Amniotic epithelial cell (primary cell): Measurements from ENCODE around the gene TRIM14.
"Not testable (repeated sequence)": the region's sequence is repeated elsewhere in the genome, so short reads cannot be mapped to it uniquely, and the experiment has no call there.

Experiments used
- DNase-seq: peaks from one replicate; pipeline ENCODE4 v3.0.0-alpha.2; 2010; ENCODE audit warnings: low read depth

Gene TRIM14

DNA sequence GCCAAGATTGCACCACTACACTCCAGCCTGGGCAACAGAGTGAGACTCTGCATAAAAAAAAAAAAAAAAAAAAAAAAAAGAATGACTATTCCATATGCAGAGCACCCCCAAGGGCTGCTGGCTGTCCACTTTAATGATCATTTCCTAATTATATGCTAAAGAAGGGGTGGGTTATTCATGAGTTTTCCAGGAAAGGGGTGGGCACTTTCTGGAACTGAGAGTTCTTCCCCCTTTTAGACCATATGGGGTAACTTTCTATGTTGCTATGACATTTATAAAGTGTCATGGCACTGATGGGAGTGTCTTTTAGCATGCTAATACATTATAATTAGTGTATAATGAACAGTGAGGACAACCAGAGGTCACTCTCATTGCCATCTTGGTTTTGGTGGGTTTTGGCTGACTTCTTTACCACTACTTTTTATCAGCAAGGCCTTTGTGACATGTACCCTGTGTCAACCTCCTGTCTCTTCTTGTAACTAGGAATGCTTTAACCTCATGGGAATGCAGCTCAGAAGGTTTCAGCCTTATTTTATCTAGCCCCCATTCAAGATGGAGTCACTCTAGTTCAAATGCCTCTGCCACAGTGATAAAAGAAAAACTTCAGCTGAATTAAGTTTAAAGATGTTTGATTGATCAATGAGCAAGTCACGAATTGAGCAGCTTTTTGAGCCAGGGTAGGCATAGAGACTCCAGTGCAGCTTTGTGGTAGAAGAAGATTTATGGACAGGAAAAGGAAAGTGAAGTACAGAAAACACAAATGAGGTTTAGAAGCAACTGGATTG is 69.5 kb downstream of the TRIM14 start:
- DNase-seq = no peak

- no peak for DNase-seq
Observed at GRCh38 chr9:98047002-98047401, 72.0 kb downstream of the TRIM14 start.

DNA sequence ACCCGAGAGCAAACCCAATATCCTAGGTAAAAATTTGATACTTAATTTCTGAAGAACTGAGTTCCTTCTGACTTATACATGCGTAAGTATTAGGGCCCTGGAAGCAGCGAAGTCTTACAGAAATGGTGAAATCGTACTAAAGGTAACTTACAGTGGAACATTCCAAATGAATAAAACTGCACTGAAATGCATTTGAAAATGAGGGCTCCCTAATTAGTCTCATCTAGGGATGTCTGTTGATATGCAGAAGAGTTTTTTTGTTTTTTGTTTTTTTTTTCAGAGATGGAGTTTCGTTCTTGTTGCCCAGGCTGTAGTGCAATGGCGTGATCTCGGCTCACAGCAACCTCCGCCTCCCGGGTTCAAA is 72.9 kb downstream of the TRIM14 start:
- DNase-seq = no peak

DNA sequence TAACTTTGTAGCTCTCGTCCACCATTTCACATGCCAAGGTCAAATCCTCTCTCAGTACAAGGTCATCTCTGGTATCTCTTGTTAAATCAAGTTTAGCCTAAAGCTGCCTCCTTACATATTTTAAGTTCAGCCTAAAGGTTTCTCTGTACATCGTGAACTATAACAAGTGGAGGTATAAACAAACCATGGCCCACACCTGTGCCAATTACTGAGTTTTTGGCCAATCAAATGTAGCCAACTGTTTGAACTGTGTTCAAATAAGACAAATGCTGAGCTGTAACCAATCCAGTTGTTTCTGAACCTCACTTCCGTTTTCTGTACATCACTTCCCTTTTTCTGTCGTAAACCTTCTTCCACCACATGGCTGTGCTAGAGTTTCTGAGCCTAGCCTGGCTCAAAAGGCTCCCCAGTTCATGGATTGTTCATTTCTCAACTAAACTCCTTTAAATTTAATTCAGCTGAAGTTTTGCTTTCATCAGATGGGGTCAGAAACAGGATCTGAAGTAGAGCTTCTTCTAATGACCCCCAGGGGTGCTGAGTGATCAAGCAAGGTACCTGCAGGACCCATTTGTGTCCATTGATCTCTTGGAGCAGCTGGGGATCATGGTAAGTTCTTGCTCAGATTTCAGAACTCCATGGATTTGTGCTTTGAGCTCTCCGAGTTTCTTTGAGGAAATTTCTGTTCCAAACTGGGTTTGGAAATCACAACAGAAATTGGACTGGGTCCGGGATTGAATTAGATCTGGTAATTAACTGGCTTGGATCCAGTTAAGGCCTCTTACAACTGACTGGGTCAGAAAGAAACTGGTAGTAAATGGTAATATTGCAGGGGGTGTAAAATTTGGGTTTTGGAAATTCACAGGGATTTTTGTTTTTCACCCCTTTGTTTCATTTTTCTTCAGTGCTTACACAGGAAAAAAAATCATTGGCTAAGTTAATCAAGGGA is 73.5 kb downstream of the TRIM14 start:
- peak; percentile 39 for DNase-seq

DNA sequence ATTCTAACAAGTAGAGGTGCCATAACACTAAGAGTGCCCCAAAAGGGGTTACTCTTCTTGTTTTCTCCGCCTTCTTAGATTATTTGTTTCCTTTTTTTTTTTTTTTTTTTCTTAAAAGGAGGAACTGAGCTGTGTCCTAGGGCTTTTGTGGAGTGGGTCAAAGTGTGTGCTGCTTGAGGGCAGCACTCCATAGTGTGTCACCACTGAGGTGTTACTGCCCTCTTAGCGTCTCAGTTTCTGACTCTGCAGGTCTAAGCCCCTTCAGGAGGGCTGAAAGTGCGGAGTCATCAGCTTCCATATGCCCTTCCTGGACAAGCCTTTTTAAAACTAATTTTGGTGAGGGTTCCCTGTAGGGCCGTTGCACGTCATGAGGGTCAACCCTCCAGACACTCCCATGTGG is 75.1 kb downstream of the TRIM14 start:
- no peak for DNase-seq

DNA sequence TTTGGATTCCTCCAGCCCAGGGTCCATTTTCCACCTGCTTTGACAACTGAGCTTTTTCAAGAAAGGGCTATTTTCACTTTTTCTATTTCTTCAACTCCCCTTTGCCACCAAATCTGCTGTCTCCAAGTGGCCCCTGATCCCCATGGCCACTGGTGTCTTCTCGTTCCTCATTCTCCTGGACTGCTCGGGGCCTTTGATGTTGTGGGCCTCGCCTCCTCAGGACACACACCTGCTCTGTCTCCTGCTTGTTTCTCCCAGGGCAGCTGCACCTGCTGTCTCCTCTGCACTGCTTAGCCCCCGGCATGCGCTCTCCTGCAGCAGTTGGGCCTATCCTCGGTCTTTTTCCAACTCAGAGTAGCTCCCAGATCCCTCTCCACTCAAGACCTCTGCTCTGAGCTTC is 78.8 kb downstream of the TRIM14 start:
- DNase-seq = no peak

- DNase-seq = no peak
Observed at GRCh38 chr9:98039607-98040017, 79.4 kb downstream of the TRIM14 start.

DNA sequence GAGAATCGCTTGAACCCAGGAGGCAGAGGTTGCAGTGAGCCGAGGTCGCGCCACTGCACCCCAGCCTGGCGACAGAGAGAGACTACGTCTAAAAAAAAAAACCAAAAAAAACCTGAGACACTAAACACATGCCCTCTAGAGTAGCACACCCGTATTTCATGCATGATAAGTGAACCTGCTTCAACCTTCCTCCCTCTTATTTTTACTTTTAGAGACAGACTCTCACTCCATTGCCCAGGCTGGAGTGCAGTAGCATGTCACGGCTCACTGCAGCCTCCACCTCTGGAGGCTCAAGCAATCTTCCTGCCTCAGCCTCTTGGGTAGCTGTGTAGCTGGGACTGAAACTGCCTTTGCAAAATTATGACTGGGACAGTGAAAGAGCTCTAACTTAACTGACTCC is 80.1 kb downstream of the TRIM14 start:
- no peak for DNase-seq

DNA sequence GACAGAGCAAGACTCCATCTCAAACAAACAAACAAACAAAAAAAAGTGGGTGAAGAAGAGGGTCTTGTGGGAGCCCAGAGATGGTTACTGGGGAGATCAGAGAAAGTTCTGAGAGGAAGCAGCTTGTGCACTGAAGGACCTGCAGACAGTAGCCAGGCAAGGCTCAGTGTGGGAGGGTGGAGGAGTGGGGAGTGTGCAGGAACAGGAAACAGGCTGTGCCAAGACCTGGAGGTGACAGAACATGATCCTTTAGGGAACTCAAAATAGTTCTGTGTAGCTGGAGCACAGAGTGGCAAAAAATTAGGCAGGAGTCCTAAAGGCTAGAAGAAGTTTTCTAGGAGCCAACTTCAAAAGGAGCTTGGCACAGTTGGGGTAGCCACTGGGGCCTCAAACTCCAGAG is 81.7 kb downstream of the TRIM14 start:
- no peak for DNase-seq

GRCh38 chr9:98034593-98035546 is 84.2 kb downstream of the TRIM14 start:
- peak; percentile 61 for DNase-seq

- DNase-seq = peak; percentile 11
Observed at GRCh38 chr9:98031935-98032334, 87.1 kb downstream of the TRIM14 start.

- DNase-seq = no peak
Observed at GRCh38 chr9:98031169-98031568, 87.9 kb downstream of the TRIM14 start.

DNA sequence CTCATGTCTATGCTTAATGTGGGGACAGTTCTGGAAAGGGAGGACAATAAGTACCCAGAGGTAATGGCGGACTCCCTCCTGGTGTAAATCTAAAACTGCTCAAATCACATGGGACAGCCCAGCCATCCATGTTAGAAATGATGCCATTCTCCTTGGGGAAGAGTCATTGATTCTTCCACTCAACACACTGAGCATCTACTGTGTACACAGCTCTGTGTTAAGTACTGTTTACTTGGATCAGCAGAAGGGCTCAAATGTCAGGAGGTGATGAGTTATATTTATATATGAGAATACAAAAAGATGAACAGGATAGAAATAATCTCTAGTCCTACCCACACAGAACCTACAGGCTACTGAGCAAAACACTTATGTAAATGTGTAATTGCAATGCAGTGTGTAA is 94.3 kb downstream of the TRIM14 start:
- DNase-seq = no peak

DNA sequence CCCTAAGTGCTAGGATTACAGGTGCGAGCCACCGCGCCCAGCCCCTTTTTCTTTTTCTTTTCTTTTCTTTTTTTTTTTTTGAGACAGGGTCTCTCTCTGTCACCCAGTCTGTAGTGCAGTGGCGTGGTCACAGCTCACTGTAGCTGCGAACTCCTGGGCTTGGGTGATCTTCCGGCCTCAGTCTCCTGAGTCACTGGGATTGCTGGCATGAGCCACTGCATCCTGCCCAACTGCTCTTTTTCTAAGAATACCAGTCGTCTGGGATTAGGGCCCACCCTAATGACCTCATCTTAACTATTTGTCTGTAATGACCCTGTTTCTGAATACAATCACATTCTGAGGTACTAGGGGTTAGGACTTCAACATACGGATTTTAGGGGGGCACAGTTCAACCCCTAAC is 96.6 kb downstream of the TRIM14 start:
- no peak for DNase-seq

DNA sequence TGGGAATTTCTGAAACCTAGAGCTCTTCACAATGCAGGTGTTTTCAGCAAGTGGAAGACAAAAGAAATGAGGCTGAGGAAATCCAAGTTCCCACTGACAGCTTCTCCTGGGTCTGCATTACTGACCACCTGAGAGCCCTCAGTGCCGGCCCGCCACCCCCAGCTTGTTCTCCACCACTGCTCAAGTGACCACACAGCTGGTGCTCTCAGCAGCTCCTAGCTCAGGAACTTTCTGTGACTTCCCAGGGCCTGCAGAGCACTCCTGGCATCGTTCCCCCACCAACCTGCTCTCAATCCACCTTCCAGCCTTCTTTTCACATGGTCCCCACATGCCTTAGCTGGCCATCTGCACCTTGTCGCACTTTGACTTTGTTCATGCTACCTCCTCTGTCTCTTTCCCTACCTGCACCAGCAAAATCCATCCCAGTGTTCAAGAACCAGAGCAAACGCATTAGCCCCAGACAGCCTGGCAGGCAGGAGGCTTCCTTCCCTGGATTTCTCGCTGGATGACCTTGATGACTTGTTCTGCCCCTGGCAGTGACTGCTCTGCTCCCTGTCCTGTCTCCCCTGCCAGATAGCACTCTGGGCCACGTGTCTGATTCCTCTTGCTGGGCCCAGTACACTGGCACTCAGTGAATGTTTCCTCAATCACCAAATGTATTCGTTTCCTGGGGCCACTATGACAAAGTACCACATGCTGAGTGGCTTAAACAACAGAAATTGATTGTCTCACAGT is 97.5 kb downstream of the TRIM14 start:
- no peak for DNase-seq

- DNase-seq = no peak
Observed at GRCh38 chr9:98020476-98021145, 98.4 kb downstream of the TRIM14 start.

DNA sequence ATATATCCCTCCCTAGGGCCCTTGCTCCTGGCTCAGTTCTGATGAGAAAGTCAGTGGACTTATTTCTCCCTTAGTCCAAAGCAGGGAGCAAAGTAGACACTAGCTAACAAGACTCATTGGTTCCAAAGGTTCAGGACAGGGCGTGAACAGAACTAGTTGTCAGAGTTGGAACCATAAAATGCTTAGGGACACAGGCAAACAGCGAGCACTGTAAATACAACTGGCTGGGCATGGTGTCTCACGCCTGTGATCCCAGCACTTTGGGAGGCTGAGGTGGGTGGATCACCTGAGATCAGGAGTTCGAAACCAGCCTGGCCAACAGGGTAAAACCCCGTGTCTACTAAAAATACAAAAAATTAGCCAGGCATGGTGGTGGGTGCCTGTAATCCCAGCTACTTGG is 99.2 kb downstream of the TRIM14 start:
- not testable (repeated sequence) for DNase-seq
